Transverse colon (tissue), 4 donors: Measurements from ENCODE around the gene P2RY2. TPM values are rescaled to one million over a fixed set of nuclear protein-coding genes. Genes with fewer than 3 reads are reported as not detected.

Source experiments
- DNase-seq: peaks from one replicate; pipeline ENCODE4 v3.0.0-alpha.2; 2019
- H3K27ac ChIP-seq, 4 donors: fragments of 200-600 bp; sonication (generic); 2 replicates each; pipeline ENCODE4 v1.5.1; 2016 to 2018; ENCODE audit warnings: inconsistent platforms in 4 of 4
- H3K27me3 ChIP-seq: fragments of 200-600 bp; sonication (generic); 2 replicates; pipeline ENCODE4 v1.5.1; 2017; ENCODE audit warnings: inconsistent platforms
- H3K36me3 ChIP-seq, 4 donors: fragments of 200-600 bp; sonication (generic); 2 replicates each; pipeline ENCODE4 v1.5.1; 2017 to 2019; ENCODE audit warnings: inconsistent platforms in 4 of 4
- H3K4me1 ChIP-seq, 4 donors: fragments of 200-600 bp; sonication (generic); 2 replicates each; pipeline ENCODE4 v1.5.1; 2017 to 2020; ENCODE audit warnings: inconsistent platforms in 4 of 4
- H3K4me3 ChIP-seq, 4 donors: fragments of 200-600 bp; sonication (generic); 1 replicate in 1 of 4; 2 replicates in 3 of 4; pipeline versions ENCODE4 v1.5.1 to v1.6.1; 2017 to 2019; ENCODE audit warnings: inconsistent platforms in 4 of 4
- H3K9me3 ChIP-seq, 2 donors: fragments of 200-600 bp; sonication (generic); 2 replicates each; pipeline ENCODE4 v1.5.1; 2017 to 2019; ENCODE audit warnings: inconsistent platforms in 2 of 2
- CTCF ChIP-seq, 5 experiments: fragments of 200-600 bp in 3 of 5; fragments of 450-650 bp in 2 of 5; sonication (generic) in 3 of 5; IDR thresholded peaks; 1 replicate in 2 of 5; 2 replicates in 3 of 5; pipeline ENCODE4 v1.5.1; 2016 to 2017; ENCODE audit warnings: antibody characterized with exemption in 5 of 5, inconsistent platforms in 3 of 5, mild to moderate bottlenecking in 2 of 5, moderate library complexity in 1 of 5
- EP300 ChIP-seq: sonication (generic); formaldehyde crosslinking; IDR thresholded peaks from one replicate; pipeline ENCODE4 v1.6.1; 2017; ENCODE audit warnings: antibody characterized with exemption, low read depth
- POLR2A ChIP-seq: fragments of 450-650 bp; IDR thresholded peaks from one replicate; pipeline ENCODE4 v1.6.1; 2016; ENCODE audit warnings: antibody characterized with exemption, mild to moderate bottlenecking, moderate library complexity
- POLR2AphosphoS5 ChIP-seq, 3 donors: sonication (generic); formaldehyde crosslinking; IDR thresholded peaks; one replicate each; pipeline ENCODE4 v1.6.1; 2016; ENCODE audit warnings: antibody characterized with exemption in 3 of 3
- WGBS, 2 donors: methylation state at CpG; one replicate each; pipeline ENCODE4 v1.1.5; 2018; ENCODE audit warnings: low coverage in 1 of 2; 5-methylcytosine and 5-hydroxymethylcytosine counted together
- in situ Hi-C, 4 donors: fragments of 200-750 bp; cut with MboI; loops; one replicate each; pipeline versions ENCODE4 v1.15.0 to v1.15.1; 2017; ENCODE audit warnings: low sequenced_read_pairs in 3 of 4, low pct_ligation_motif_present in 1 of 4, low pct_unique_long_range_greater_than_20kb in 1 of 4
- intact Hi-C: fragments of 100-400 bp; cut with DNase I; formaldehyde crosslinking; loops from one replicate; pipeline ENCODE4 v1.15.1; 2023; ENCODE audit warnings: low total_unique reads
- total RNA-seq, 4 donors: library from RNA; depleted of rRNA; stranded (reverse); fragments of >200 nt; gene quantifications; one replicate each; pipeline ENCODE4 v1.1.0, GENCODE V29; 2016

Gene P2RY2
- total RNA-seq, 4 donors from 2014 or later: 8.6 to 21.4 (median 12.6) TPM

- H3K27me3 ChIP-seq: no peaks in the 10 kb centered on the region
- H3K36me3 ChIP-seq: no peaks in the 10 kb centered on the region
- intact Hi-C loops: loop anchor here (5.0 kb wide), 1 partner anchor 34 kb away; the partner anchor contains the start of gene FCHSD2
- H3K4me1 ChIP-seq: peaks cover 6 to 25% (median 8%) of the 10 kb centered on the region in 4 donors
- H3K4me3 ChIP-seq: no peak overlapping the region
- H3K9me3 ChIP-seq: no peaks in the 10 kb centered on the region
- DNase-seq: no peak
- 83 to 90% methylated on average over 4 to 5 of the region's 5 CpGs for WGBS, 2 donors
- H3K27ac ChIP-seq: peak overlapping the region; percentile 4 to 49 (median 30)
- in situ Hi-C loops: loop anchor here (10.0 kb wide), 3 partner anchors 252 to 452 kb away; no protein-coding TSS in a partner anchor
- TF ChIP-seq POLR2A: no peak
- TF ChIP-seq EP300: no peak
- no peak for TF ChIP-seq POLR2AphosphoS5 (IDR thresholded peaks at IDR 0.05)
- TF ChIP-seq CTCF (IDR thresholded peaks at IDR 0.05): no peak
Observed at GRCh38 chr11:73176145-73176873, 41.8 kb upstream of the P2RY2 start.

- H3K27me3 ChIP-seq: no peaks in the 10 kb centered on the region
- no peaks in the 10 kb centered on the region for H3K36me3 ChIP-seq
- H3K4me3 ChIP-seq: no peak overlapping the region
- in situ Hi-C loops (loop anchor here (10.0 kb wide), 3 partner anchors 252 to 452 kb away; no protein-coding TSS in a partner anchor), intact Hi-C loops (loop anchor here (5.0 kb wide), 1 partner anchor 35 kb away; the partner anchor contains the start of gene FCHSD2)
- no peak for DNase-seq
- peak overlapping the region in 2 of 4 donors; percentile 33 to 49 for H3K27ac ChIP-seq
- peaks cover 6 to 25% (median 8%) of the 10 kb centered on the region in 4 donors for H3K4me1 ChIP-seq
- TF ChIP-seq EP300 (no peak), CTCF (IDR thresholded peaks at IDR 0.05) (no peak), POLR2A (no peak), POLR2AphosphoS5 (IDR thresholded peaks at IDR 0.05) (no peak)
- H3K9me3 ChIP-seq: no peaks in the 10 kb centered on the region
- 90% methylated on average over 1 of the region's 1 CpG; no CpG with 5 or more reads in 1 of the 2 donors for WGBS, 2 donors
Observed at GRCh38 chr11:73176874-73177155, 41.3 kb upstream of the P2RY2 start.

- intact Hi-C loops (loop anchor here (5.0 kb wide), 1 partner anchor 35 kb away; the partner anchor contains the start of gene FCHSD2), in situ Hi-C loops (loop anchor here (10.0 kb wide), 3 partner anchors 253 to 453 kb away; no protein-coding TSS in a partner anchor)
- H3K9me3 ChIP-seq: no peaks in the 10 kb centered on the region
- H3K4me1 ChIP-seq: peaks cover 6 to 26% (median 8%) of the 10 kb centered on the region in 4 donors
- no peak for DNase-seq
- H3K27ac ChIP-seq: peak overlapping the region; percentile 25 to 49 (median 38)
- H3K27me3 ChIP-seq: no peaks in the 10 kb centered on the region
- H3K36me3 ChIP-seq: no peaks in the 10 kb centered on the region
- no peak overlapping the region for H3K4me3 ChIP-seq
- TF ChIP-seq POLR2A (no peak), CTCF (IDR thresholded peaks at IDR 0.05) (no peak), POLR2AphosphoS5 (IDR thresholded peaks at IDR 0.05) (no peak), EP300 (no peak)
- WGBS, 2 donors: no CpG with 5 or more reads among the region's 3 CpGs
Observed at GRCh38 chr11:73177380-73177777, 40.7 kb upstream of the P2RY2 start.

- TF ChIP-seq CTCF (IDR thresholded peaks at IDR 0.05): peak; percentile 65 to 88 (median 78)
- no peak for TF ChIP-seq POLR2A
- in situ Hi-C loops: loop anchor here (10.0 kb wide), 3 partner anchors 253 to 453 kb away; no protein-coding TSS in a partner anchor
- 33% methylated on average over 12 of the region's 15 CpGs; no CpG with 5 or more reads in 1 of the 2 donors for WGBS, 2 donors
- intact Hi-C loops: loop anchor here (2.0 to 5.0 kb wide), 2 partner anchors 36 to 347 kb away; partner anchors contain the start of gene FCHSD2
- Histone ChIP-seq H3K4me1 (peaks cover 6 to 32% (median 9%) of the 10 kb centered on the region in 4 donors), H3K4me3 (no peak overlapping the region), H3K36me3 (no peaks in the 10 kb centered on the region), H3K27ac (peak overlapping the region; percentile 25 to 49 (median 38)), H3K9me3 (no peaks in the 10 kb centered on the region), H3K27me3 (no peaks in the 10 kb centered on the region)
- DNase-seq: peak; percentile 84
Observed at GRCh38 chr11:73177778-73178539, 40.1 kb upstream of the P2RY2 start.
